ENCODE data around the gene CHKB.

The CHKB gene

GRCh38 chr22:50585781-50586180 lies 3.1 kb upstream of the CHKB start:
- DNase-seq (ENCODE audit: low read depth) = no peak
- TF ChIP-seq MYC (IDR thresholded peaks at IDR 0.05; ENCODE audit: low read depth, low read length) (no peak), MAX (IDR thresholded peaks at IDR 0.05; ENCODE audit: low read depth, low read length) (no peak), POLR2A (IDR thresholded peaks at IDR 0.05; ENCODE audit: extremely low read depth, insufficient read length) (no peak), CTCF (IDR thresholded peaks at IDR 0.05; ENCODE audit: low read depth, low read length) (no peak)
- H3K4me3 ChIP-seq (ENCODE audit: low read depth, low read length) = no peak overlapping the region

- no peak for TF ChIP-seq CTCF (IDR thresholded peaks at IDR 0.05; ENCODE audit: low read depth, low read length)
- TF ChIP-seq POLR2A (IDR thresholded peaks at IDR 0.05; ENCODE audit: extremely low read depth, insufficient read length) = no peak
- TF ChIP-seq MAX (IDR thresholded peaks at IDR 0.05; ENCODE audit: low read depth, low read length) = no peak
- TF ChIP-seq MYC (IDR thresholded peaks at IDR 0.05; ENCODE audit: low read depth, low read length) = no peak
- H3K4me3 ChIP-seq (ENCODE audit: low read depth, low read length) = no peak overlapping the region
- no peak for DNase-seq (ENCODE audit: low read depth)
Measured at GRCh38 chr22:50585238-50585637, 2.6 kb upstream of the CHKB start.

- DNase-seq (ENCODE audit: low read depth) = no peak
- H3K4me3 ChIP-seq (ENCODE audit: low read depth, low read length) = peak overlapping the region; percentile 83
- TF ChIP-seq MAX (IDR thresholded peaks at IDR 0.05; ENCODE audit: low read depth, low read length) (no peak), MYC (IDR thresholded peaks at IDR 0.05; ENCODE audit: low read depth, low read length) (no peak), POLR2A (IDR thresholded peaks at IDR 0.05; ENCODE audit: extremely low read depth, insufficient read length) (no peak), CTCF (IDR thresholded peaks at IDR 0.05; ENCODE audit: low read depth, low read length) (no peak)
Measured at GRCh38 chr22:50584106-50585096, 1.8 kb upstream of the CHKB start.

- peak overlapping the region; percentile 83 for H3K4me3 ChIP-seq (ENCODE audit: low read depth, low read length)
- DNase-seq (ENCODE audit: low read depth) = no peak
- TF ChIP-seq CTCF (IDR thresholded peaks at IDR 0.05; ENCODE audit: low read depth, low read length) = no peak
- TF ChIP-seq MYC (IDR thresholded peaks at IDR 0.05; ENCODE audit: low read depth, low read length) = no peak
- no peak for TF ChIP-seq POLR2A (IDR thresholded peaks at IDR 0.05; ENCODE audit: extremely low read depth, insufficient read length)
- TF ChIP-seq MAX (IDR thresholded peaks at IDR 0.05; ENCODE audit: low read depth, low read length) = no peak
Measured at GRCh38 chr22:50583294-50583861, 729 bp upstream of the CHKB start.

GRCh38 chr22:50581950-50582492 lies 628 bp downstream of the CHKB start:
- no peak for TF ChIP-seq POLR2A (IDR thresholded peaks at IDR 0.05; ENCODE audit: extremely low read depth, insufficient read length)
- no peak for TF ChIP-seq MAX (IDR thresholded peaks at IDR 0.05; ENCODE audit: low read depth, low read length)
- no peak for TF ChIP-seq CTCF (IDR thresholded peaks at IDR 0.05; ENCODE audit: low read depth, low read length)
- TF ChIP-seq MYC (IDR thresholded peaks at IDR 0.05; ENCODE audit: low read depth, low read length) = no peak
- peak overlapping the region; percentile 77 for H3K4me3 ChIP-seq (ENCODE audit: low read depth, low read length)
- DNase-seq (ENCODE audit: low read depth) = peak; percentile 46

Data from NB4 (cell line).